ENCODE results near the gene TNNT3.

DNA sequence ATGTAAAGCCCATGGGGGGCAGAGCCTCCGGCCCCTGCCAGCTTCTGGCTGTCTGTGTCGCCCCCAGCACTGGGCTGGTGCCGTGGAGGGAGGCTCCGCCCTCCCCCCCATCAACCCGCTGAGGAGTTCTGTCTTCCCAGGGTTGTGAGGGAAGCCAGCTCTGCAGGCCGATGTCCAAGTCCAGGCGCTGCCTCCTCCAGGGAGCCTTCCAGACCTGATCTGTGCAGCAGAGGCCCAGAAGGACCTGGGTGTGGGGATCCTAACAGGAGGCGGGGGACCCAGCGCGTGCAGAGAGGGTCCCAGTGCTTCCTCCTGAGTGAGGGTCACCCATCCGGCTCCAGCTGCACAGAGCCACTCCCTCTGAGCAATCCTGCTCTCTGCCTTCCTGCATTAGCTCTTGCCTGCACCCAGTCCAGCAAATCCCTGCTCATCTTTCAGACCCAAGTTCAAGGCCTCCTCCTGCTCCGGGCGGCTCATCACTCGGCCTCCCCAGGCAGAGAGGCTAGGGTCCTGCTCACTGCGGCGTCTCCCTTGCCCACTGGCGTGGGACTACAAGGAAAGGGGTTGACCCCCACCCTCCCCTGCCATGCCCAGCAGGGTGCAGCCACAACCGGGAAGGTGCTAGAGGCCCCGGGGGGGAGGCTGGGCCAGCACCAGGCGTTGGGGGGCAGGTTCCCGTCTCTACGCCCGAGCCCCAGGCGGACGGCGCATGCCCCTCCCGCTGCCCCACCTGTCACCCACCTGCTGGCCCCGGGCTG is 44.2 kb upstream of the TNNT3 start:
- no peak for TF ChIP-seq POLR2A (IDR thresholded peaks at IDR 0.05)
- TF ChIP-seq, protein P1, sequence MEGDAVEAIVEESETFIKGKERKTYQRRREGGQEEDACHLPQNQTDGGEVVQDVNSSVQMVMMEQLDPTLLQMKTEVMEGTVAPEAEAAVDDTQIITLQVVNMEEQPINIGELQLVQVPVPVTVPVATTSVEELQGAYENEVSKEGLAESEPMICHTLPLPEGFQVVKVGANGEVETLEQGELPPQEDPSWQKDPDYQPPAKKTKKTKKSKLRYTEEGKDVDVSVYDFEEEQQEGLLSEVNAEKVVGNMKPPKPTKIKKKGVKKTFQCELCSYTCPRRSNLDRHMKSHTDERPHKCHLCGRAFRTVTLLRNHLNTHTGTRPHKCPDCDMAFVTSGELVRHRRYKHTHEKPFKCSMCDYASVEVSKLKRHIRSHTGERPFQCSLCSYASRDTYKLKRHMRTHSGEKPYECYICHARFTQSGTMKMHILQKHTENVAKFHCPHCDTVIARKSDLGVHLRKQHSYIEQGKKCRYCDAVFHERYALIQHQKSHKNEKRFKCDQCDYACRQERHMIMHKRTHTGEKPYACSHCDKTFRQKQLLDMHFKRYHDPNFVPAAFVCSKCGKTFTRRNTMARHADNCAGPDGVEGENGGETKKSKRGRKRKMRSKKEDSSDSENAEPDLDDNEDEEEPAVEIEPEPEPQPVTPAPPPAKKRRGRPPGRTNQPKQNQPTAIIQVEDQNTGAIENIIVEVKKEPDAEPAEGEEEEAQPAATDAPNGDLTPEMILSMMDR (IDR thresholded peaks at IDR 0.05) = no peak

All from thyroid gland (tissue), 4 donors.